ENCODE data around the gene STK16. TPM values are rescaled to one million over a fixed set of nuclear protein-coding genes. Genes with fewer than 3 reads are reported as not detected.
A peak's percentile ranks its signal among the peaks of the same experiment; 100 is the strongest.

STK16 gene
- total and polyA plus RNA-seq, 2 experiments from 2014 or later, result 15.8 to 28.5 TPM

DNA sequence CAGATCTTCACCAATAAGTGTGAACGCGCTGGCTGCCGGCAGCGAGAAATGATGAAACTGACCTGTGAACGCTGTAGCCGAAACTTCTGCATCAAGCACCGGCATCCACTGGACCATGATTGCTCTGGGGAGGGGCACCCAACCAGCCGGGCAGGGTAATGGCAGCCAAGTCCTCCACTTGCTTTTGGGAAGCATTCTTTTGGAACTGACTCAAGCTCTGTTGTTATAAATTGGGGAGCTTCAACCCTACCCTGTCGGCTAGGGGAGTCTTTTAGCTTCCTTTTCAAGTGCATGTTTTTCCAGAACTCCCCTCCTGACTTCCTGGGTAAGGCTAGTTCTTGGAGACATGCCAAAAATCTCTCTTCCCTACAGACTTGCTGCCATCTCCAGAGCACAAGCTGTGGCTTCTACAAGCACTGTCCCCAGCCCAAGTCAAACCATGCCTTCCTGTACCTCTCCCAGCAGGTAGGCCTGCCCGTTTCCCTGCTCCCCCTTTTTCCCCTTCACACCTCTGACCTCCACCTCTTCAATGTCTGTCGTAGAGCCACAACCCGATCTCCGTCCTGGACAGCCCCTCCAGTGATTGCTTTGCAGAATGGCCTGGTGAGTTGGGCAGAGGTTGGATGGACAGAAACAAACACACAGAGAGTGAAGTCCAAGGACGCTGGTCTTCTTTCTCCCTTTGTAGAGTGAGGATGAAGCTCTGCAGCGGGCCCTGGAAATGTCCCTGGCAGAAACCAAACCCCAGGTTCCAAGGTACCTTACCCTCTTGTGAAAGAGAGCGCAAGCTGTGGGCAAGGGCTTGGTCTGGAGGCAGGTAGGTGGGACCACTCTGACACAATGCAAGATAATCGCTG, 37.2 kb upstream of the STK16 start:
- no peaks in the 10 kb centered on the region for H3K4me1 ChIP-seq (ENCODE audit: low read depth)
- peaks cover 8% of the 10 kb centered on the region for H3K36me3 ChIP-seq
- no peak overlapping the region for H3K4me3 ChIP-seq
- no peaks in the 10 kb centered on the region for H3K27me3 ChIP-seq
- no peak overlapping the region for H3K27ac ChIP-seq
- H3K9me3 ChIP-seq (ENCODE audit: low read depth), result no peaks in the 10 kb centered on the region
- TF ChIP-seq, protein P1, sequence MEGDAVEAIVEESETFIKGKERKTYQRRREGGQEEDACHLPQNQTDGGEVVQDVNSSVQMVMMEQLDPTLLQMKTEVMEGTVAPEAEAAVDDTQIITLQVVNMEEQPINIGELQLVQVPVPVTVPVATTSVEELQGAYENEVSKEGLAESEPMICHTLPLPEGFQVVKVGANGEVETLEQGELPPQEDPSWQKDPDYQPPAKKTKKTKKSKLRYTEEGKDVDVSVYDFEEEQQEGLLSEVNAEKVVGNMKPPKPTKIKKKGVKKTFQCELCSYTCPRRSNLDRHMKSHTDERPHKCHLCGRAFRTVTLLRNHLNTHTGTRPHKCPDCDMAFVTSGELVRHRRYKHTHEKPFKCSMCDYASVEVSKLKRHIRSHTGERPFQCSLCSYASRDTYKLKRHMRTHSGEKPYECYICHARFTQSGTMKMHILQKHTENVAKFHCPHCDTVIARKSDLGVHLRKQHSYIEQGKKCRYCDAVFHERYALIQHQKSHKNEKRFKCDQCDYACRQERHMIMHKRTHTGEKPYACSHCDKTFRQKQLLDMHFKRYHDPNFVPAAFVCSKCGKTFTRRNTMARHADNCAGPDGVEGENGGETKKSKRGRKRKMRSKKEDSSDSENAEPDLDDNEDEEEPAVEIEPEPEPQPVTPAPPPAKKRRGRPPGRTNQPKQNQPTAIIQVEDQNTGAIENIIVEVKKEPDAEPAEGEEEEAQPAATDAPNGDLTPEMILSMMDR (IDR thresholded peaks at IDR 0.05; ENCODE audit: low read depth, low read length), result no peak
- peak in 1 of 2 donors; percentile 62 for DNase-seq (ENCODE audit: low read depth in 1 of 2, low spot score in 1 of 2)

DNA sequence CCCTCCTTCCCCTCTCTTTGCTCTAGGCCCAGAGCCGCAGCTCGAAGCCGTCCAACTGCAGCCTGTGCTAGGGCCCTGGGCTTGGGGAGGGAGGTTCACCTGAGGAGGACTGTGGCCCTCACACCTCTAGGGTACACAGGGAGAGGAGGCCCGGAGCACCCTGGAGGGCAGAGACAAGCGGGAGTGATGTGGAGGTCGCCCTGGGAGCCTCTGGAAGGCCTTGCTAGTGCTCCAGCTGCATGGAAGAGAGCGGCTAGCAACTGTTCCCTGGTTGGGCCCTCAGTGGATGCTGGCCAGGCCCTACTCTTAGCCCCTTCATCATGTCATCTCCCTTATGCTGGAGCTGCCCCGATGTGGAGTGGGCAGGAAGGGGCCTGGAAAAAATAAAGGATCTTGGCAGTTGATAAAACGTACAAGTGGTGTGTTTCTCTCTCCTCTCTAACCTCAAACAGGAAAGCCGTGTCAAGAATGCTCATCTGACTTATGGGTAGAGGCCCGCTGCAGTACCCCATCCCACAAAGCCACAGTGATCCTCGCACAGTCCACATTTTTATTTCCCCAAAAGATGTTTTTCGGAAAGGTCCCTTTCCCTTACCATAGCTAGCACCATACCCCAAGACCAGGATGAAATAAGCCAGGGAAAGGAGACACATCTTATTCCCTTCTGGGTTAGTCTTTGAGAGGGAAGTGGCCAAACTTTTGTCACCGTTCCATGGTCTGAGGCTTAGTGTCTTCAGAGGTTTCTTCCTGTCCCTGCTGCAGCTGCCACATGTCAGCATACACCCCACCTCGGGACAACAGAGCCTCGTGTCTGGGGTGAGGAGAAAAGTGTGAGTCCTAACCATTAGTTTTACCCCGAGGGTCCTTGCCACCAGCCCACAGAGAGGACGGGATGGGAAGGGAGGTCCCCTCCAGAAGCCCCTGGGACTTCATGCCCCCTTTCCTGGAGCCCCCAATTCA, 35.8 kb upstream of the STK16 start:
- Histone ChIP-seq H3K27me3 (no peaks in the 10 kb centered on the region), H3K27ac (no peak overlapping the region), H3K4me1 (ENCODE audit: low read depth) (no peaks in the 10 kb centered on the region), H3K9me3 (ENCODE audit: low read depth) (no peaks in the 10 kb centered on the region), H3K36me3 (peaks cover 8% of the 10 kb centered on the region), H3K4me3 (no peak overlapping the region)
- TF ChIP-seq, protein P1 (IDR thresholded peaks at IDR 0.05; ENCODE audit: low read depth, low read length), result no peak
- DNase-seq (ENCODE audit: low read depth in 1 of 2, low spot score in 1 of 2), result no peak

DNA sequence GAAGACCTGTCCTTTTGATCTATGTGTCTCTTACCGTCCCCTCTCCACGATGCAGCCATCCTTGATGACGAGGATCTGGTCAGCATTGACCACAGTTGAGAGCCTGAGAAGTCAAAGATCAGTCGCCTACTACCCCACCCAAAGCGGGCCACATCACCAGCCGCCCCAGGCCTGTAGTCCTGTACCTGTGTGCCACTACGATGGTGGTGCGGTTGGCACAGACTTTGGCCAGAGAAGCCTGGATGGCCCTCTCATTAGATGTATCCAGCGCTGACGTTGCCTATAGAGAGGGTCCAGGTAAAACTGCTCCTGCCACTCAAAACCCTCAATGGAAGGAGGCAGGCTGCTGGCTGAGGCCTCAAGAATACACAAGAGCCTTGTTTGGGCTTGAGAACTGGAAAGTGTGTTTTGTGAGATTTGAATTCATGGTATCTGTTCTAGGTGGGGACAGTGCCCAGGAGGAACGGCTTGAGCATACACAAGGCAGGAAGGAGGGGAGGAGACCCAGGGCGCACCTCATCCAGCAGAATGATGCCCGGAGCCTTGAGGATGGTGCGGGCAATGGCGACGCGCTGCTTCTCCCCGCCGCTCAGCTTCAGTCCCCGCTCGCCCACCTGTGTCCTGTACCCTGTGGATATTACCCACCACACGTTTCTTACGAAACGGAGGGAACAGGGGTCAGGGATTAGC, 34.9 kb upstream of the STK16 start:
- Histone ChIP-seq H3K27me3 (no peaks in the 10 kb centered on the region), H3K36me3 (peaks cover 8% of the 10 kb centered on the region), H3K9me3 (ENCODE audit: low read depth) (no peaks in the 10 kb centered on the region), H3K27ac (no peak overlapping the region), H3K4me1 (ENCODE audit: low read depth) (no peaks in the 10 kb centered on the region), H3K4me3 (no peak overlapping the region)
- TF ChIP-seq, protein P1 (IDR thresholded peaks at IDR 0.05; ENCODE audit: low read depth, low read length), result no peak
- DNase-seq (ENCODE audit: low read depth in 1 of 2, low spot score in 1 of 2), result no peak

DNA sequence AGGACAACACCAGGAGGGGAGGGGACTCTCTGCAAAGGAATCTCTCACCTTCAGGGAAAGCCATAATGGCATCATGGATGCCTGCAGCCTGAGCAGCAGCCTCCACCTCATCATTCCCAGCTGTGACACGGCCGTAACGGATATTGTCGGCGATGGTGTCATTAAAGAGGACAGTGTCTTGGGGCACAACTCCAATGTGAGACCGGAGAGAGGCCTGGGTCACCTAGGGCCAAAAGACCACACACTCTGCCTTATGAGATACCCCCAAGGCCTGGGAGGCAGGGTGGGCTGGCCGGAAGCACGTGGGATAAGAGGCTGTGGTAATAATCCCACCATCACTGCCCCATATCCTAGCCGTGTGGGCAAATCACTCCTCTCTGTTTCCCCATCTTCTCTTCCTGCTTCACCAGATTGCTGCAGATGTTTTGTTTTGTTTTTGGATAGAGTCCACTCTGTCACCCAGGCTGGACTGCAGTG, 34.4 kb upstream of the STK16 start:
- Histone ChIP-seq H3K36me3 (peaks cover 8% of the 10 kb centered on the region), H3K9me3 (ENCODE audit: low read depth) (no peaks in the 10 kb centered on the region), H3K27ac (no peak overlapping the region), H3K4me1 (ENCODE audit: low read depth) (no peaks in the 10 kb centered on the region), H3K4me3 (no peak overlapping the region), H3K27me3 (no peaks in the 10 kb centered on the region)
- TF ChIP-seq, protein P1 (IDR thresholded peaks at IDR 0.05; ENCODE audit: low read depth, low read length), result no peak
- DNase-seq (ENCODE audit: low read depth in 1 of 2, low spot score in 1 of 2), result no peak

DNA sequence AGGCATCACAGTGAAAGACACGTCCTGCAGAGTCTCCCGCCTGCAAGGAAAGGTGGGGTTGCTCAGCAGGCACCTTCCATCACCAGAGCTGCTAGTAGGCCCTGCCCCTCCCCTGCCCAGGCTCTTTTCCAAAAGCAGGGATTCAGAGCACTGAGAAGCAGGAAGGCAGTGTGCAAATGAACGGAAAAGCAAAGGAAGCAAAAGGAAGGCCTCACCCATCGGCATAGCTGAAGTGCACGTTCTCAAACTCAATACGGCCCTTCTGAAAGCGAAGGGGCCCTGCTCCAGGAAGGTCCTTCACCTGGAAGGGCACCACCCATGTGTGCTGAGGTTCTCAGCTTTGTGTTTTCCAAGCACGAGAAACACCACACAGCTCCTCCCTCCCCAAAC, 32.3 kb upstream of the STK16 start:
- Histone ChIP-seq H3K36me3 (peaks cover 8% of the 10 kb centered on the region), H3K27me3 (no peaks in the 10 kb centered on the region), H3K4me3 (no peak overlapping the region), H3K9me3 (ENCODE audit: low read depth) (no peaks in the 10 kb centered on the region), H3K27ac (no peak overlapping the region), H3K4me1 (ENCODE audit: low read depth) (peaks cover 6% of the 10 kb centered on the region)
- DNase-seq (ENCODE audit: low read depth in 1 of 2, low spot score in 1 of 2), result no peak
- TF ChIP-seq, protein P1 (IDR thresholded peaks at IDR 0.05; ENCODE audit: low read depth, low read length), result no peak
